Endometrial microvascular endothelial cells (primary cell): ENCODE results near the gene AIFM1. TPM values are rescaled to one million over a fixed set of nuclear protein-coding genes. Genes with fewer than 3 reads are reported as not detected.

Experiments
- in situ Hi-C: cut with HindIII; loops from 2 replicates; pipeline ENCODE4 v1.10.0; 2017; ENCODE audit warnings: low sequenced_read_pairs, low pct_unique_long_range_greater_than_20kb; ENCODE audit errors: inconsistent ontology term
- total RNA-seq: library from RNA; depleted of rRNA; stranded (reverse); fragments of >200 nt; gene quantifications from one replicate; pipeline ENCODE4 v1.2.3, GENCODE V29; 2015; ENCODE audit errors: inconsistent ontology term

AIFM1 gene
- total RNA-seq, 1 donor from 2014 or later, result 21.9 TPM

DNA sequence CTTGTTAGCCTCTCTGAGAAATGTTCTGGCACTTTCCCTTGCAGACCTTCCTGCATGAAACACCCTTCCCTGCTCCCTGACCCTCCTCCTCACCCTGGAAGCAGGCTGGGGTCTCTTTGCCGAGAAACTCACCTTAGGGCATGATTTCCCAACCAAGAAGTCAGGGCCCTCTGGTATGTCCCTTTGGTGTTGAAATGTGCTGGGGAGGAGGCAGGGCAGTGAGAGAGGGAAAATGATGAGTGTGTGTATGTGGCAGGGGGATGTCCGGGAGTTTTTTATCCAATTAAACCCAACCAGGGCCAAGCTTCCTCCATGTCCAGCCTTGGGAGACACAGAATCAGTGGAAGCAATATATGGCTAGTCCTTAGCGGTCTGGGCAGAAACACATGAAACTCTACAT, 60.4 kb downstream of the AIFM1 start:
- in situ Hi-C loops, result no loop called here

- in situ Hi-C loops, result no loop called here
Observed at GRCh38 chrX:130103605-130104004, 62.0 kb downstream of the AIFM1 start.

GRCh38 chrX:130100180-130100579, 65.5 kb downstream of the AIFM1 start:
- in situ Hi-C loops, result no loop called here

- in situ Hi-C loops, result no loop called here
Observed at GRCh38 chrX:130098210-130098552, 67.5 kb downstream of the AIFM1 start.

DNA sequence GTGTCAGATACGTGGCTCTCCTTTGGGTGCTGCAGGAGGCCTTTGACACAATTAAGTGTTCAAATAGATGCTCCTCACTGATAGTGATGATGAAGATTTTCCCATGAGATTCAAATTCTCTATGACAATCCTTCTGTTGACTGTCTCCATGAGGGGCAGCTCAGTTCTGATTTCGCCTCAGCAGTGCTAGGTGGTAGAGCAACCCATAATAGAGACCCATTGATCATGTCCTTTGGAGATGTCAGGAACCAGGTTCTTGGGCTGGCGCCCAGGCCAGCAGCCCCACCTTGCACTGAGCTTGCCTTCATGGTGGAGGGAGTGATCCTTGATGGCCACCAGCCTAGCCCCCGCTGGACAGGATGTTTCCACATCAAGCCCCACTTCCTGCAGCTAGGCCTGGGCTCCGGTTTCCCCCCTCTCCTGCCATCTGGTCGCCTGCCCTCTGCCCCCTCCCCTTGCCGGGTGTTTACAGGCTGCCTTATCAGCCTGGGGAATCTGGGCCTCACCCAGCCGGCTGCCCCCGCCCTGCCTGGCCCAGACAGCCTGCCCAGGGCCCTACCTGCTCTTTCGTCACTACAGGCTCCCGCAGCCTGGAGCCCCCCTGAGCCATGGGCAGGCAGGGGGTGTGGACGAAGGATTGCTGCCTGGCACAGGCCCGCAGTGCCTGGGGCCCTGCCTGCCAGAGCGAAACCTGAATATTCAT, 68.0 kb downstream of the AIFM1 start:
- in situ Hi-C loops, result no loop called here

DNA sequence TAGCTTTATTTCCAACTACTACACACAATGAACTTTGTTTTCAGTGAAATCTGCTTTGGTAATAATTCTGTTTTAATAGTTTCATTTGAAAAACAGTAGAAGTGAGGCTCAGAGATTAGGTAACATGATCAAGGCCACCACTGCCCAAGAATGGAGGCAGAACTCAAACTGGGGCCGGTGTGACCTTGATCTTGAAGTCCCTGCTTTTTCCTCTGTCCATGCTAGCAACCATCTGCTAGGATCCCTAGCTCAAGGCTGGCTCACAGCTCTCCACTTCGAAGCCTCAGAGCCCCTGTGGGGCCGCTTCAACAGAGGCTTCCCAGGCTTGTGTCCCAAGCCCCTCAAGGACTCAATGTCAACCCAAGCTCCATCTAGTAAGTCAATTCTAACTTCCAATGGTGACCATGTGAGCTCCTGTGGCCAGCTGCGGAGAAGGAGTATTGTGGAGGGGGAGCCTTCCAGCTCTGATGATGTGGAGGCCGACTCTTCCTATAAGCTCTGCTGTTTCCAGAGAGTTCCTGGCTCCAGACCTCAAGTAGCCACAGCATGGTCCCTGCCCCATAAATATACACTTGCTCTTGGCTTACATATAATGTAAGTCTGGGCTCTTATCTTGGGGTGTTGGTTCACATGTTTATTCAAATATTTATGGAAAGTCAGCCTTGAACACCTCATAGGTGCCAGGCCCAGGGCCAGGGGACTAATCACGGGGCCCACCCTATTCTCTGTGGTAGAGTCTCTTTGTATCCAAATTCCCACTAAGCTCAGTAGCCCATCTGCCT, 70.2 kb downstream of the AIFM1 start:
- in situ Hi-C loops, result no loop called here

- in situ Hi-C loops, result no loop called here
Observed at GRCh38 chrX:130094696-130095095, 70.9 kb downstream of the AIFM1 start.

- in situ Hi-C loops, result no loop called here
Observed at GRCh38 chrX:130093271-130093670, 72.4 kb downstream of the AIFM1 start.

DNA sequence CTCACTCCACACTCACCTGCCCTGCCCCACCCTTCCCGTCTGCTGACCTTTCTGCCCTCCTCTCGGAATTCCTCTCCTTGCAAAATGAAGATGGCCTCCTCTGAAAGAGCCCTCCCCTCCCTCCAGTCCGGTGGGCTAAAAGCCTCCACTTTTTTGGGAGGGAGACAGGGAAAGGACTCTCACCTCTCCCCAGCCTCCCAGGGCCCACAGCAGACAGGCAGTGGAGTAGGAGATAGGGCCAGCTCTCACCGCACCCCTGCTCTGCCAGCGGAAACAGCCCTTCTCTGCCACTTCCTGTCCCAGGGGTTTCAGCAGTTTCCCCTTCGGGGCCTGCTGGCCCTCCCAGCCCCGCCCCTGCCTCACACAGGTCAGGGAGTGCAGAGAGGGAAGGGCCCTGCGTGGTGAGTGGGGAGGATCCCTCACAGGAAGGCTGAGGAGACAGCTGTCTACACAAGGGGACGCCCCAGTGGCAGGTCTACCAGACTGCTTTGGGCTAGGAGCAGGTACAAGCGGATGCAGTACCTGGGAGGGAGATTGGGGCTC, 73.6 kb downstream of the AIFM1 start:
- in situ Hi-C loops, result no loop called here

- in situ Hi-C loops, result no loop called here
Observed at GRCh38 chrX:130090364-130090763, 75.3 kb downstream of the AIFM1 start.

DNA sequence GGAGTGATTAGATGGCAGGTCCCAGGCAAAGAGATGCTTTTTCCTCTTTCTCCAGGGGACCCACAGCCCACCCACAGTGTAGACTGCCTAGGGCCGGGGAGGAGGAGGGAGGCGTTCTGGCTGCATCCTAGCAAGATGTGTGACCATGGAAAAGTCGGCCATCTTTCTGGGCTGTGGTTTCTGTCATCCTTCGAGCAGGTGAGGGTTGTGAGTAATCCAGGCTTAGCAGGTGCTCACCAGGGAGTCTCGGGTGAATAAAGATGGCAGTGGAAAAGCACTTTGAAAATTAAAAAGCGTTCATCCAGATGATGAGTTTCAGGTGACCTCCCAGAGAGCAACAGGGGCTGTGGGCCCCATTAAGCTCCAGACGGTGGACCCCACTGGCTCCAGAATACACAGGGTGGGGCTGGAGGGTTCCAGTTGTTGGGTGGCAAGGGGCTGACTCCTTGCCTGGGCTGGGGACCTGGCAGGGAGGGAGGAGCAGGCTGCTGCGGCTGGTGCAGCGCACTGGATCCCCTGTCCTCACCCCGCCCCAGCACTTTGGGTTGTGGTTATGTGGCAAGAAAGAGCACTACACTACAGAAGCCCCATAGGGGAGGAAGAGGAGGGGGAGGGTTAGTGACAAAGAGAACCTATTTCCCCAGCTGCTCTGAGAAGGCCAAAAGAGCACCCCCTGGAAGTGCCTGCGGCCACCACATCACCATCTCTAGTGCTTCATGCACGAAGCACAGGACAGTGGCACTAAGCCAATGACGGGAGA, 79.0 kb downstream of the AIFM1 start:
- in situ Hi-C loops, result no loop called here

GRCh38 chrX:130085551-130086446, 79.8 kb downstream of the AIFM1 start:
- in situ Hi-C loops, result no loop called here

- in situ Hi-C loops, result no loop called here
Observed at GRCh38 chrX:130084631-130085237, 80.9 kb downstream of the AIFM1 start.

DNA sequence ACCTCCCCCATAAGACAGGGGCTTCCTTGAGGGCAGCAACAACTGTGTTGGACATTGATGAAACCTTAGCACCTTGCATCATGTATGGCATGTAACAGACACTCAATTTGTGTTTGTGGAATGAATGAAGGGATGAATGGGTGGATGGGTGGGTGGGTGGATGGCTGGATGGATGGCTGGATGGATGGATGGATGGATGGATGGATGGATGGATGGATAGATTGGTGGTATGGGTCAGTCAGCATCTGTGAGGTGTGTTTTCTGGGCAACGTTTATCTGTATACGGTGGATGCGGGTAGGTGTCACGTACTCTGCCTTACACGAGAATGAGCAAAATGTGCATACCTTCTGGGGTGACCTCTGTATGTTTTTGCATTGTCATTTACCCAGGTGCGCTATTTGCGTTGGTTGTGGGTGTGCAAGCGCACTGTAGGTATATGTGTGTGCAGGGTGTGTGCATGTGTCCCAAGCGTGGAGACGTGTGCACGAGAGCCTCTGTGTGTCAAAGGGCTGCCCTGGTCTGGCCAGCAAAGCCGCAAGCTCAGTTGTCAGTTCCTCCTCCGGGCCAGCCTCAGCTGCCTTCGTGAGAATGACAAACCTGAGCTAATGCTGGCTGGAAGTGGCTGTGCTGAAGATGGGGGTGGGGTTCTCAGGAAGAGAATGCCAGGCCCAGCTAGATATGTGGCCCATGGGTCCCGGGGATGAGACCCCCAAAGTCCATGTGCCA, 81.8 kb downstream of the AIFM1 start:
- in situ Hi-C loops, result no loop called here

DNA sequence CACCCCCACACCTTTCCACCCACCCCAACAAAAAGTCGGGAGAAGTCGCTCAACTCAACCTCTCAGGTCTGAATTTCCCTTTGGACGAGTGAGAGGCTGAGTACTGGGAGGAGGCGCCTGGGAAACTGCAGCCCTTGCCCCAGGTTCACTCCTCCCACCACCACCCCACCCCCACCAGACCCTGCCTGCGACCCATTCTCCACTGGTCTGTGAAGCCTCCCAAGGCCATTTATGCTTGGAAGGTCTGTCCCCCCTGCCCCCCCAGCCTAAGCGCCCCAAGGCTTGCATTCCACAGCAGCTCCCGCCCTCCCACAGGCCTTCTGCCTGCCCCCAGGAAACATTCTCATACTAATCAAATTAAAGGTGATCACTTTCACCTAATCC, 82.5 kb downstream of the AIFM1 start:
- in situ Hi-C loops, result no loop called here

GRCh38 chrX:130082244-130083106, 83.2 kb downstream of the AIFM1 start:
- in situ Hi-C loops, result no loop called here
